Psoas muscle (tissue), 8 donors: ENCODE data around the gene PTK6. TPM values are rescaled to one million over a fixed set of nuclear protein-coding genes. Genes with fewer than 3 reads are reported as not detected.
A peak's percentile ranks its signal among the peaks of the same experiment; 100 is the strongest.

Experiments
- ATAC-seq, 4 donors: fragments of 200-7000 bp; cut with Tn5 transposase; one replicate each; pipeline ENCODE4 v1.9.1; 2020; ENCODE audit warnings: moderate library complexity in 3 of 4, mild to moderate bottlenecking in 2 of 4
- DNase-seq, 2 donors: peaks; one replicate each; pipeline ENCODE4 v3.0.0-alpha.2; 2020
- H3K27ac ChIP-seq: fragments of 200-600 bp; one replicate; pipeline ENCODE4 v1.8.0; 2022
- H3K27me3 ChIP-seq, 3 donors: fragments of 200-600 bp in 1 of 3; one replicate each; pipeline versions ENCODE4 v1.6.1 to v1.8.0; 2013 to 2022; ENCODE audit warnings: low read length in 2 of 3, mild to moderate bottlenecking in 2 of 3, moderate library complexity in 1 of 3; ENCODE audit not compliant: insufficient read depth in 3 of 3
- H3K36me3 ChIP-seq, 2 donors: fragments of 200-600 bp in 1 of 2; one replicate each; pipeline versions ENCODE4 v1.6.1 to v1.8.0; 2013 to 2022; ENCODE audit warnings: low read depth in 1 of 2, mild to moderate bottlenecking in 1 of 2, moderate library complexity in 1 of 2; ENCODE audit not compliant: insufficient read depth in 1 of 2
- H3K4me1 ChIP-seq: fragments of 200-600 bp; one replicate; pipeline ENCODE4 v1.8.0; 2022
- H3K4me3 ChIP-seq: fragments of 200-600 bp; one replicate; pipeline ENCODE4 v1.8.0; 2022; ENCODE audit warnings: mild to moderate bottlenecking
- H3K9me3 ChIP-seq: fragments of 200-600 bp; one replicate; pipeline ENCODE4 v1.8.0; 2022
- CTCF ChIP-seq: fragments of 200-600 bp; IDR thresholded peaks from one replicate; pipeline ENCODE4 v1.8.0; 2022; ENCODE audit warnings: antibody characterized with exemption
- WGBS, 3 donors: extraction: QIAGEN DNeasy Blood & Tissue Kit; methylation state at CpG; one replicate each; pipeline versions ENCODE4 v1.1.6 to v1.1.7; 2013; 5-methylcytosine and 5-hydroxymethylcytosine counted together
- intact Hi-C, 2 donors: fragments of 100-400 bp; cut with DNase I; formaldehyde crosslinking; loops; one replicate each; pipeline versions ENCODE4 v1.11.0 to v1.14.2; 2022
- polyA plus RNA-seq, 3 donors: library from polyadenylated mRNA; stranded (reverse); fragments of 200-250 nt; gene quantifications; one replicate each; pipeline ENCODE4 v1.2.3, GENCODE V29; 2013
- total RNA-seq, 4 donors: library from RNA; stranded (reverse); fragmentation: NEBNext Ultra II Directional in 2 of 4; extraction: Animal tissue kit (Norgen Biotek cat#: 25700) in 2 of 4; gene quantifications; one replicate each; pipeline versions ENCODE4 v1.2.1 to v1.2.4, GENCODE V29; 2021 to 2023
- donor health status: healthy with polysubstance abuse.
- donor health status: DM: no; HTN: no; CAD: no; lungs with moderate emphysema.
- donor health status: Bipolar disorder and iron deficiency.
- donor health status: healthy.
- donor health status: DM: yes; HTN: yes; CAD: no.
- donor health status: DM: no; HTN: no; CAD: no.
- donor health status: DM: no; HTN: no; CAD: no.
- donor health status: DM: yes; HTN: yes; CAD: no.

The PTK6 gene
- total and polyA plus RNA-seq, 7 donors, result 0.04 to 0.06 (median 0.04) TPM; not detected in 4

- no peak overlapping the region for H3K4me3 ChIP-seq
- intact Hi-C loops, result no loop called here
- no peaks in the 10 kb centered on the region for H3K4me1 ChIP-seq
- WGBS, 3 donors, result 48 to 50% (median 50%) methylated on average over 14 of the region's 14 CpGs
- peaks cover 0 to 40% of the 10 kb centered on the region in 2 donors for H3K36me3 ChIP-seq
- H3K27ac ChIP-seq, result no peak overlapping the region
- ATAC-seq (no peak), DNase-seq (peak in 1 of 2 donors; percentile 47)
- no peak for TF ChIP-seq CTCF
- H3K9me3 ChIP-seq, result no peaks in the 10 kb centered on the region
- H3K27me3 ChIP-seq, result no peaks in the 10 kb centered on the region
Measured at GRCh38 chr20:63487116-63487764, 49.9 kb downstream of the PTK6 start.

GRCh38 chr20:63486300-63486855, 50.8 kb downstream of the PTK6 start:
- intact Hi-C loops, result no loop called here
- DNase-seq (no peak), ATAC-seq (peak in 1 of 4 donors; percentile 2)
- Histone ChIP-seq H3K27ac (no peak overlapping the region), H3K4me3 (no peak overlapping the region), H3K4me1 (no peaks in the 10 kb centered on the region), H3K27me3 (peaks cover 0 to 4% (median 0%) of the 10 kb centered on the region in 3 donors), H3K36me3 (peaks cover 0 to 37% of the 10 kb centered on the region in 2 donors), H3K9me3 (no peaks in the 10 kb centered on the region)
- WGBS, 3 donors, result 72 to 84% (median 74%) methylated on average over 16 to 17 of the region's 17 CpGs
- no peak for TF ChIP-seq CTCF

- peaks cover 0 to 22% of the 10 kb centered on the region in 2 donors for H3K36me3 ChIP-seq
- no peaks in the 10 kb centered on the region for H3K4me1 ChIP-seq
- no peaks in the 10 kb centered on the region for H3K9me3 ChIP-seq
- 37 to 50% (median 41%) methylated on average over 11 to 18 of the region's 18 CpGs for WGBS, 3 donors
- peaks cover 0 to 17% (median 0%) of the 10 kb centered on the region in 3 donors for H3K27me3 ChIP-seq
- DNase-seq, result peak in 1 of 2 donors; percentile 61
- H3K27ac ChIP-seq, result no peak overlapping the region
- TF ChIP-seq CTCF, result no peak
- intact Hi-C loops, result no loop called here
- peak; percentile 0 to 26 (median 18) for ATAC-seq
- no peak overlapping the region for H3K4me3 ChIP-seq
Measured at GRCh38 chr20:63484651-63485403, 52.3 kb downstream of the PTK6 start.

- Histone ChIP-seq H3K27ac (no peak overlapping the region), H3K4me3 (no peak overlapping the region), H3K27me3 (peaks cover 0 to 22% (median 0%) of the 10 kb centered on the region in 3 donors), H3K9me3 (no peaks in the 10 kb centered on the region), H3K4me1 (no peaks in the 10 kb centered on the region), H3K36me3 (peaks cover 0 to 16% of the 10 kb centered on the region in 2 donors)
- 41 to 56% (median 47%) methylated on average over 17 of the region's 17 CpGs for WGBS, 3 donors
- intact Hi-C loops, result no loop called here
- TF ChIP-seq CTCF, result no peak
- DNase-seq, result peak in 1 of 2 donors; percentile 57
- ATAC-seq, result peak in 3 of 4 donors; percentile 1 to 13 (median 13)
Measured at GRCh38 chr20:63484236-63484635, 52.9 kb downstream of the PTK6 start.
